ENCODE measurements around the gene EIF4E1B. TPM values are rescaled to one million over a fixed set of nuclear protein-coding genes. Genes with fewer than 3 reads are reported as not detected.

The EIF4E1B gene
- total RNA-seq, 1 donor from 2014 or later = not detected

- no peaks in the 10 kb centered on the region for H3K9me3 ChIP-seq (ENCODE audit: control insufficient read depth in 3 of 3, low read length in 3 of 3)
- peaks cover 20 to 32% (median 26%) of the 10 kb centered on the region in 3 donors for H3K4me1 ChIP-seq (ENCODE audit: control insufficient read depth in 3 of 3, insufficient read depth in 3 of 3, low read length in 3 of 3)
Measured at GRCh38 chr5:176644878-176645670, 14.6 kb downstream of the EIF4E1B start.

GRCh38 chr5:176646049-176646706 lies 15.7 kb downstream of the EIF4E1B start:
- H3K4me3 ChIP-seq (ENCODE audit: low read length in 3 of 3) = peak overlapping the region in 2 of 3 donors; percentile 73 to 83

More at GRCh38 chr5:176644878-176645670, 14.6 kb downstream of the EIF4E1B start:
- Histone ChIP-seq H3K36me3 (ENCODE audit: control insufficient read depth in 3 of 3, insufficient read depth in 3 of 3, low read length in 3 of 3) (no peaks in the 10 kb centered on the region), H3K4me3 (ENCODE audit: low read length in 3 of 3) (no peak overlapping the region), H3K27ac (ENCODE audit: low read depth, low read length) (no peak overlapping the region), H3K9ac (ENCODE audit: low read depth in 1 of 3, low read length in 3 of 3) (peak overlapping the region in 1 of 3 donors; percentile 8), H3K27me3 (ENCODE audit: control insufficient read depth in 3 of 3, insufficient read depth in 3 of 3, low read length in 3 of 3) (no peaks in the 10 kb centered on the region)

GRCh38 chr5:176646707-176647029 lies 16.2 kb downstream of the EIF4E1B start:
- peaks cover 17 to 27% (median 19%) of the 10 kb centered on the region in 3 donors for H3K4me1 ChIP-seq (ENCODE audit: control insufficient read depth in 3 of 3, insufficient read depth in 3 of 3, low read length in 3 of 3)
- peak overlapping the region; percentile 66 for H3K27ac ChIP-seq (ENCODE audit: low read depth, low read length)
- H3K36me3 ChIP-seq (ENCODE audit: control insufficient read depth in 3 of 3, insufficient read depth in 3 of 3, low read length in 3 of 3) = no peaks in the 10 kb centered on the region
- H3K4me3 ChIP-seq (ENCODE audit: low read length in 3 of 3) = peak overlapping the region; percentile 73 to 83 (median 80)
- peak overlapping the region; percentile 76 to 88 (median 83) for H3K9ac ChIP-seq (ENCODE audit: low read depth in 1 of 3, low read length in 3 of 3)
- no peaks in the 10 kb centered on the region for H3K27me3 ChIP-seq (ENCODE audit: control insufficient read depth in 3 of 3, insufficient read depth in 3 of 3, low read length in 3 of 3)
- H3K9me3 ChIP-seq (ENCODE audit: control insufficient read depth in 3 of 3, low read length in 3 of 3) = no peaks in the 10 kb centered on the region

More at GRCh38 chr5:176646049-176646706, 15.7 kb downstream of the EIF4E1B start:
- Histone ChIP-seq H3K9me3 (ENCODE audit: control insufficient read depth in 3 of 3, low read length in 3 of 3) (no peaks in the 10 kb centered on the region), H3K27me3 (ENCODE audit: control insufficient read depth in 3 of 3, insufficient read depth in 3 of 3, low read length in 3 of 3) (no peaks in the 10 kb centered on the region), H3K36me3 (ENCODE audit: control insufficient read depth in 3 of 3, insufficient read depth in 3 of 3, low read length in 3 of 3) (no peaks in the 10 kb centered on the region), H3K4me1 (ENCODE audit: control insufficient read depth in 3 of 3, insufficient read depth in 3 of 3, low read length in 3 of 3) (peaks cover 17 to 29% (median 19%) of the 10 kb centered on the region in 3 donors), H3K27ac (ENCODE audit: low read depth, low read length) (peak overlapping the region; percentile 66), H3K9ac (ENCODE audit: low read depth in 1 of 3, low read length in 3 of 3) (peak overlapping the region; percentile 76 to 88 (median 83))

GRCh38 chr5:176647030-176647842 lies 16.8 kb downstream of the EIF4E1B start, which contains the start of gene TSPAN17:
TSS of gene TSPAN17 (plus strand) at chr5:176647484. CDS start at chr5:176647616, 132 bp downstream.
- Histone ChIP-seq H3K27me3 (ENCODE audit: control insufficient read depth in 3 of 3, insufficient read depth in 3 of 3, low read length in 3 of 3) (no peaks in the 10 kb centered on the region), H3K4me3 (ENCODE audit: low read length in 3 of 3) (peak within 1 kb of the TSS; percentile 83 to 88 (median 84)), H3K9me3 (ENCODE audit: control insufficient read depth in 3 of 3, low read length in 3 of 3) (no peaks in the 10 kb centered on the region), H3K4me1 (ENCODE audit: control insufficient read depth in 3 of 3, insufficient read depth in 3 of 3, low read length in 3 of 3) (peaks cover 17 to 27% (median 19%) of the 10 kb centered on the region in 3 donors), H3K9ac (ENCODE audit: low read depth in 1 of 3, low read length in 3 of 3) (peak within 1 kb of the TSS; percentile 81 to 91 (median 88)), H3K36me3 (ENCODE audit: control insufficient read depth in 3 of 3, insufficient read depth in 3 of 3, low read length in 3 of 3) (peaks cover 0 to under 1% (median 0%) of the 10 kb centered on the region in 3 donors), H3K27ac (ENCODE audit: low read depth, low read length) (peak within 1 kb of the TSS; percentile 66)

GRCh38 chr5:176647843-176648473 lies 17.5 kb downstream of the EIF4E1B start:
- H3K9me3 ChIP-seq (ENCODE audit: control insufficient read depth in 3 of 3, low read length in 3 of 3) = no peaks in the 10 kb centered on the region
- H3K4me1 ChIP-seq (ENCODE audit: control insufficient read depth in 3 of 3, insufficient read depth in 3 of 3, low read length in 3 of 3) = peaks cover 17 to 27% (median 19%) of the 10 kb centered on the region in 3 donors
- H3K27me3 ChIP-seq (ENCODE audit: control insufficient read depth in 3 of 3, insufficient read depth in 3 of 3, low read length in 3 of 3) = no peaks in the 10 kb centered on the region
- H3K9ac ChIP-seq (ENCODE audit: low read depth in 1 of 3, low read length in 3 of 3) = peak overlapping the region; percentile 81 to 91 (median 88)
- peak overlapping the region; percentile 75 to 88 (median 84) for H3K4me3 ChIP-seq (ENCODE audit: low read length in 3 of 3)
- peak overlapping the region; percentile 66 for H3K27ac ChIP-seq (ENCODE audit: low read depth, low read length)
- peaks cover 2 to 5% (median 2%) of the 10 kb centered on the region in 3 donors for H3K36me3 ChIP-seq (ENCODE audit: control insufficient read depth in 3 of 3, insufficient read depth in 3 of 3, low read length in 3 of 3)

- Histone ChIP-seq H3K27ac (ENCODE audit: low read depth, low read length) (no peak overlapping the region), H3K9me3 (ENCODE audit: control insufficient read depth in 3 of 3, low read length in 3 of 3) (no peaks in the 10 kb centered on the region), H3K4me3 (ENCODE audit: low read length in 3 of 3) (peak overlapping the region; percentile 75 to 88 (median 84)), H3K9ac (ENCODE audit: low read depth in 1 of 3, low read length in 3 of 3) (peak overlapping the region; percentile 81 to 91 (median 88)), H3K27me3 (ENCODE audit: control insufficient read depth in 3 of 3, insufficient read depth in 3 of 3, low read length in 3 of 3) (no peaks in the 10 kb centered on the region), H3K36me3 (ENCODE audit: control insufficient read depth in 3 of 3, insufficient read depth in 3 of 3, low read length in 3 of 3) (peaks cover 5 to 11% (median 6%) of the 10 kb centered on the region in 3 donors), H3K4me1 (ENCODE audit: control insufficient read depth in 3 of 3, insufficient read depth in 3 of 3, low read length in 3 of 3) (peaks cover 17 to 23% (median 19%) of the 10 kb centered on the region in 3 donors)
Measured at GRCh38 chr5:176648474-176649194, 18.2 kb downstream of the EIF4E1B start.

GRCh38 chr5:176650354-176650884 lies 19.9 kb downstream of the EIF4E1B start:
- H3K27ac ChIP-seq (ENCODE audit: low read depth, low read length) = no peak overlapping the region
- H3K9me3 ChIP-seq (ENCODE audit: control insufficient read depth in 3 of 3, low read length in 3 of 3) = no peaks in the 10 kb centered on the region
- no peaks in the 10 kb centered on the region for H3K27me3 ChIP-seq (ENCODE audit: control insufficient read depth in 3 of 3, insufficient read depth in 3 of 3, low read length in 3 of 3)
- H3K4me3 ChIP-seq (ENCODE audit: low read length in 3 of 3) = no peak overlapping the region
- H3K9ac ChIP-seq (ENCODE audit: low read depth in 1 of 3, low read length in 3 of 3) = no peak overlapping the region
- H3K36me3 ChIP-seq (ENCODE audit: control insufficient read depth in 3 of 3, insufficient read depth in 3 of 3, low read length in 3 of 3) = peaks cover 11 to 15% (median 13%) of the 10 kb centered on the region in 3 donors
- peaks cover 17 to 23% (median 19%) of the 10 kb centered on the region in 3 donors for H3K4me1 ChIP-seq (ENCODE audit: control insufficient read depth in 3 of 3, insufficient read depth in 3 of 3, low read length in 3 of 3)

GRCh38 chr5:176651472-176651980 lies 21.1 kb downstream of the EIF4E1B start:
- peaks cover 13 to 17% (median 16%) of the 10 kb centered on the region in 3 donors for H3K36me3 ChIP-seq (ENCODE audit: control insufficient read depth in 3 of 3, insufficient read depth in 3 of 3, low read length in 3 of 3)
- H3K27ac ChIP-seq (ENCODE audit: low read depth, low read length) = no peak overlapping the region

More at GRCh38 chr5:176651472-176651980, 21.1 kb downstream of the EIF4E1B start:
- H3K27me3 ChIP-seq (ENCODE audit: control insufficient read depth in 3 of 3, insufficient read depth in 3 of 3, low read length in 3 of 3) = no peaks in the 10 kb centered on the region
- H3K4me3 ChIP-seq (ENCODE audit: low read length in 3 of 3) = no peak overlapping the region
- peaks cover 15 to 20% (median 19%) of the 10 kb centered on the region in 3 donors for H3K4me1 ChIP-seq (ENCODE audit: control insufficient read depth in 3 of 3, insufficient read depth in 3 of 3, low read length in 3 of 3)
- no peaks in the 10 kb centered on the region for H3K9me3 ChIP-seq (ENCODE audit: control insufficient read depth in 3 of 3, low read length in 3 of 3)
- no peak overlapping the region for H3K9ac ChIP-seq (ENCODE audit: low read depth in 1 of 3, low read length in 3 of 3)
